Activated CD4-positive, alpha-beta T cell treated with anti-CD3 and anti-CD28 coated beads, Interleukin-2, Interleukin-6, amounts not matched to agents 100 ng/mL and 50 ng/mL, durations not matched to agents 16 hours and 8 hours (primary cell): ENCODE results near the gene EPX.

Experiments
- DNase-seq: peaks from one replicate; pipeline ENCODE4 v3.0.0-alpha.2; 2020

The EPX gene

GRCh38 chr17:58229881-58230280 is 37.4 kb downstream of the EPX start:
- DNase-seq, result no peak

- DNase-seq, result no peak
Observed at GRCh38 chr17:58231641-58232040, 39.1 kb downstream of the EPX start.

GRCh38 chr17:58232707-58233156 is 40.2 kb downstream of the EPX start:
- peak; percentile 22 for DNase-seq

GRCh38 chr17:58233543-58233942 is 41.0 kb downstream of the EPX start:
- DNase-seq, result no peak

GRCh38 chr17:58234512-58234911 is 42.0 kb downstream of the EPX start:
- DNase-seq, result no peak

- no peak for DNase-seq
Observed at GRCh38 chr17:58235821-58236220, 43.3 kb downstream of the EPX start.

- DNase-seq, result no peak
Observed at GRCh38 chr17:58236394-58236793, 43.9 kb downstream of the EPX start.

GRCh38 chr17:58238147-58238634 is 45.7 kb downstream of the EPX start, which contains the start of gene LPO:
Gene LPO, plus strand, starts transcription at chr17:58238584. Its CDS starts 4,396 bp downstream, at chr17:58242980.
- no peak for DNase-seq

- no peak for DNase-seq
Observed at GRCh38 chr17:58239987-58240386, 47.5 kb downstream of the EPX start.

GRCh38 chr17:58242171-58242784 is 49.8 kb downstream of the EPX start:
- peak; percentile 76 for DNase-seq

- DNase-seq, result no peak
Observed at GRCh38 chr17:58244963-58245362, 52.4 kb downstream of the EPX start.

GRCh38 chr17:58245428-58246103 is 53.0 kb downstream of the EPX start:
- DNase-seq, result no peak

GRCh38 chr17:58246104-58246740 is 53.7 kb downstream of the EPX start:
- DNase-seq, result no peak

- no peak for DNase-seq
Observed at GRCh38 chr17:58246781-58247180, 54.3 kb downstream of the EPX start.

GRCh38 chr17:58247511-58248363 is 55.2 kb downstream of the EPX start:
- DNase-seq, result no peak

- DNase-seq, result no peak
Observed at GRCh38 chr17:58248955-58249269, 56.4 kb downstream of the EPX start.

GRCh38 chr17:58249270-58250133 is 57.0 kb downstream of the EPX start:
- DNase-seq, result peak; percentile 82

- DNase-seq, result no peak
Observed at GRCh38 chr17:58250344-58251011, 58.0 kb downstream of the EPX start.

- no peak for DNase-seq
Observed at GRCh38 chr17:58252141-58252540, 59.6 kb downstream of the EPX start.

GRCh38 chr17:58253082-58253481 is 60.6 kb downstream of the EPX start:
- no peak for DNase-seq
